H54 (cell line): Measurements from ENCODE around the gene STX12.
"Not testable (repeated sequence)": the region's sequence is repeated elsewhere in the genome, so short reads cannot be mapped to it uniquely, and the experiment has no call there.

ENCODE experiments used
- DNase-seq: peaks from one replicate; pipeline ENCODE4 v3.0.0; 2011; ENCODE audit warnings: low spot score, mixed read lengths; ENCODE audit not compliant: insufficient read length
- FAIRE-seq: peaks from 3 replicates; lab custom pipeline; 2011; peaks lifted over from hg19 to GRCh38; lab: Jason Lieb, UNC
- POLR2A ChIP-seq: IDR thresholded peaks from 2 replicates; pipeline ENCODE4 v1.6.1; 2011; ENCODE audit warnings: low read depth, mild to moderate bottlenecking, low read length

The STX12 gene

DNA sequence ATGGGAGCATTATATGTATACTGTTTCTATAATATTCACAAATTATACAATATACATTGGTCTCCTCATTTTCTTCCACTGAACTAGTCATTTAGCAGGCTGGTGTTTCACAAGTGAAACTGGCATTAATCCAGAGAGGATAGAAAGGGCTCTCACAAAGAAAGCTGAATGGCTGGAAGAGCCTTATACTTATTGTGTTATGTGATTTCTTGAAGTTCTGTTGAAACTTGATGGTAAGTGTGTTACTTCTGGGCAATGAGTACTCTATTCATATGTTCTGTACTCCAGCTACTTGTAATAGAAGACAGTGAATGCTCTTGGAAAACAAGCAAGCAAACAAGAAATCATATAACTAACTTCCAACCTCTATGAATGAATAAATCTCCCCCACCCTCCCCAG is 14.9 kb downstream of the STX12 start:
- TF ChIP-seq POLR2A: no peak
- DNase-seq (no peak), FAIRE-seq (no peak)

DNA sequence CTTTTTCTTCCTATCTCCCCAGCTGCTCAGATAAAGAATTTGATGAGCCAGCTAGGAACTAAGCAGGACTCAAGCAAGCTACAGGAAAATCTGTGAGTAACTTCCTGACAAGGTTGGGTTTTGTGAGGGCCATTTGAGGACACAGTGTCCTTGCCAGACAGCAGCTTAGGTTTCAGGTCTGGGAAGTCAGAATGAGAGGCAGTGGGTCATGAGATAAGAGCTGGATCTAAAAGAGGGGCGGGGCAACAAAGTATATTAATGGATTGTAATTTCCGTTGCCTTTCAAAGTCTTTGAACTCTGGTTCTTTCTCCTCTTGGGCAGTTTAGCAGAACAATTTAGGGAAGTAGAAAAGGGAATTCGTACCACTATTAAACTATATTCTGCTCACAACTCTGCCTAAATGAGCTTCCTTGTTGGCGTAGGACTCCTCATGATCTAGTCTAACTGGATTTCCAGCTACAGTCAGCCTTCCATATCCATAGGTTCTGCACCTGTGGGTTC is 16.6 kb downstream of the STX12 start:
- FAIRE-seq (no peak), DNase-seq (no peak)
- TF ChIP-seq POLR2A: no peak

DNA sequence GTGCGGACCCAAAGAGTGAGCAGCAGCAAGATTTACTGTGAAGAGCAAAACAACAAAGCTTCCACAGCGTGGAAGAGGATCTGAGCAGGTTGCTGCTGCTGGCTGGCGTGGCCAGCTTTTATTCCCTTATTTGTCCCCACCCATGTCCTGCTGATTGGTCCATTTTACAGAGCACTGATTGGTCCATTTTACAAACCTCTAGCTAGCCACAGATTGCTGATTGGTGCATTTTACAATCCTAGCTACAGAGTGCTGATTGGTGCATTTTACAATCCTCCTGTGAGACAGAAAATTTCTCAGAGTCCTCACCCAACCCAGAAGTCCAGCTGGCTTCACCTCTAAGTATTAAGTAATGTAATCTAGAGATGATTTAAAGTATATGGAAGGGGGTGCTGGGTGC is 17.3 kb downstream of the STX12 start:
- not testable (repeated sequence) for FAIRE-seq, DNase-seq

DNA sequence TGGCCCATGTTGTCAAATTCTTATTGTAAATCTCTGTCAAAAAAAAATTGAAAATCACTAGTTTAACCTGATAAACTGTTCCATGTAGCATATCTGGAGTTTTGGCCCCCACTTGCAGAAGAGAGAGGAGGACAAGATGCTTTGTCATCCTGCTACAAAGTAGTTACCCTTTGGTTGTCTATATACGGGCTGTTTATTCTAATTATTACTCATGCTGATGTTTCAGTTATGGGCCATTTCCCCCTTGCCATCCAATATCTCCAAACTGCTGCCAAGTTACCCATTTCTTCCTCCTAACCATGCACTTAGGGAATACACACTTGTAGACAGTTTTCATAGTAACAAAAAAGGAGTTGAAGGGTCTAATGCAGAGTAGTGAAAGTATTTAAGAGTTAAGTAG is 22.6 kb downstream of the STX12 start:
- DNase-seq: no peak
- TF ChIP-seq POLR2A: no peak
- no peak for FAIRE-seq

DNA sequence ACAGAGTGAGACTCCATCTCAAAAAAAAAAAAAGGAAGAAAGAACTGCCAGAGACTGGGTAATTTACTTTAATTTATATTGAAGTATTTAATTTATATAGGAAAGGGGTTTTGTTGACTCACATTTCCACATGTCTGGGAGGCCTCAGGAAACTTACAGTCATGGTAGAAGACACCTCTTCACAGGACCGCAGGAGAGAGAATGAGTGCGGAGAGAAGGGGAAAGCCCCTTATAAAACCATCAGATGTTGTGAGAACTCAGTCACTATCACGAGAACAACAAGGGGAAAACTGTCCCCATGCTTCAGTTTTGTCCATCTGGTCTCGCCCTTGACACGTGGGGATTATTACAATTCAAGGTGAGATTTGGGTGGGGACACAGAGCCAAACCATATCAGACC is 31.8 kb downstream of the STX12 start:
- DNase-seq (no peak), FAIRE-seq (no peak)
- TF ChIP-seq POLR2A: no peak

GRCh38 chr1:27806758-27807157 is 33.7 kb downstream of the STX12 start:
- TF ChIP-seq POLR2A: no peak
- FAIRE-seq (no peak), DNase-seq (no peak)

DNA sequence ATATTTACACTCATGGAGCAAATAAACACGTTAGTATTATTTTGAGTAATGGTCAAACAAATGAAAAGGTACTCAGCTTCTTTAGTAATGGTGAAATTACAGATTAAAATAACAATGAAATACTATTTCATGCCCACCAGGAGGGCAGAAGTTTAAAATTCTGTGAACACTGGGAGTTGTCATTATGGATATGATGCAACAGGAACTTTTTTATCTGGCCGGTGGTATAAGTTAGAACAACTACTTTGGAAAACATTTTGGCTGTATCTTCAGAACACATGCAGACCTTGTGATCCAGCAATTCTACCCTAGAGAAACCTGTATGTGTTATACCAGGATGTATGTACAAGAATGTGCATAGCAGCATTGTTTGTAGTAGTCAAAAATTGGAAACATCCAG is 34.4 kb downstream of the STX12 start:
- FAIRE-seq (no peak), DNase-seq (no peak)
- no peak for TF ChIP-seq POLR2A

DNA sequence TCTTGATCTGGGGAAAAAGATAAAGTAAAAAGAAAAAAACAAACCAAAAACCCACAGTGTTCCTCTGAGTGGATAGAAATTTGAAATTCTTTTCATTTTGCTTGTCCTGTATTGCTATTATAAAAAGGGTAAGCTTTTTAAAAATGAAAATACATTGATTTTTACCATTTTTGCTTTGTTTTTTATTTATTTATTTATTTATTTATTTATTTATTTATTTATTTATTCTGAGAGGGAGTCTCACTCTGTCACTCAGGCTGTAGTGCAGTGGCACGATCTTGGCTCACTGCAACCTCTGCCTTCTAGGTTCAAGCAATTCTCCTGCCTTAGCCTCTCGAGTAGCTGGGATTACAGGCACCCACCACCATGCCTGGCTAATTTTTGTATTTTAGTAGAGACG is 35.1 kb downstream of the STX12 start:
- FAIRE-seq, DNase-seq: not testable (repeated sequence)

DNA sequence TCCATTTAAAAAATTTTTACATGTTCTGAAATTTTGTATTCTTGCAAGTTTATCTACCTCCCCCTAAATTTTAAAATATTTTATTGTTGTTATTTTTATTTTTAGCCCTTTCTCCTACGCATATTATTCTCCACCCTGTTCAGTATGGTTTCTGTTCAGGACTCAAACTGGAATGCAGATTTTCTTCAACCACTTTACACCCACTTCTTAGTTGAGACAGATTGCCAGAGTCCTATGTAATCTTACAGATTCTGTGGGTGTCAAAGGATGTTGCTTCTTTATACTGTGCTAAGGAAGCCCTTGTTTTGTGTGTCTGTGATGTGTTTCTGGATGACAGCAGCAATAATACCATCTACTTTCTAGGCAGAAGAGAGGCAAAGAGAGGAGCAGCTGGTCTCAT is 36.9 kb downstream of the STX12 start:
- no peak for TF ChIP-seq POLR2A
- DNase-seq (no peak), FAIRE-seq (no peak)

GRCh38 chr1:27811741-27812500 is 38.9 kb downstream of the STX12 start:
- TF ChIP-seq POLR2A: no peak
- no peak for FAIRE-seq
- no peak for DNase-seq

- no peak for FAIRE-seq
- DNase-seq: no peak
- TF ChIP-seq POLR2A: no peak
Observed at GRCh38 chr1:27816921-27817630, 44.1 kb downstream of the STX12 start.

DNA sequence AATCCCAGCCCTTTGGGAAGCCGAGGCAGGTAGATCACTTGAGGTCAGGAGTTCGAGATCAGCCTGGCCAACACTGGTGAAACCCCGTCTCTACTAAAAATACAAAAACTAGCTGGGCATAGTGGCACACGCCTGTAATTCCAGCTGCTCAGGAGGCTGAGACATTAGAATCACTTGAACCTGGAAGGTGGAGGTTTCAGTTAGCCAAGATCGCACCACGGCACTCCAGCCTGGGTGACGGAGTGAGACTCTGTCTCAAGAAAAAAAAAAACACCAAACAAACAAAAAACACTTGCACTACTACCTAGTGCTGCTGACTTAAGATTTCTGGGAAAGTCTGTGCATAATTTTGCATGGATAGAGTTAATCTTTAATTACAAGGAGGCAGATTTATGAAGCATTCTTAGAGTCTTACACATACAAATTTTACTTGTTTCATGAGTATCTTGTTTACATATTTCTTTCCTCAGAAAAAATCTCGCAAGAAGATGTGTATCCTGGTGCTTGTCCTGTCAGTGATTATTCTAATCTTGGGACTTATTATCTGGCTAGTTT is 48.8 kb downstream of the STX12 start:
- DNase-seq: no peak
- TF ChIP-seq POLR2A: no peak
- no peak for FAIRE-seq

DNA sequence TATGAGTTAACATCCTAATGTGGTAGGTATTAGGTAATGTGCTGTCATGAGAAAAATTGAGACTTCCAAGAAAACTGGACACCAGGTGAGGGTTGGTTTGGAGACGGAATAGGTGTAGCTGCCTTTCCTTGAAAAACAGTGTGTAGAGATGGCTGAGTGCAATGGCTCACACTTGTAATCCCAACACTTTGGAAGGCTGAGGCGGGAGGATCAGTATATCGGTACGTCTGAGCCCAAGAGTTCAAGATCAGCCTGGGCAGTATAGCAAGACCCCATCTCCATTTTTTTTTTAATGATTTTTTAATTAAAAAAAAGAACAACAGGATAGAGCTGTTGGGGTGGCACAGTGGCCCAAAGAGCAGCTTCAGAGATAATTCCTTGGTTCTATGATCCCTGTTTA is 50.8 kb downstream of the STX12 start:
- FAIRE-seq (no peak), DNase-seq (no peak)
- no peak for TF ChIP-seq POLR2A

- no peak for TF ChIP-seq POLR2A
- FAIRE-seq: no peak
- DNase-seq: no peak
Observed at GRCh38 chr1:27824411-27824810, 51.4 kb downstream of the STX12 start.

GRCh38 chr1:27829339-27829960 is 56.4 kb downstream of the STX12 start:
- not testable (repeated sequence) for FAIRE-seq, DNase-seq
